H9 (cell line): ENCODE measurements around the gene ERFE. TPM values are rescaled to one million over a fixed set of nuclear protein-coding genes. Genes with fewer than 3 reads are reported as not detected.

Source experiments
- DNase-seq: peaks from one replicate; pipeline ENCODE4 v3.0.0-alpha.2; 2017
- H2AFZ ChIP-seq: one replicate; pipeline ENCODE4 v1.6.1; 2013; ENCODE audit warnings: mild to moderate bottlenecking, low read length, control low read depth, moderate library complexity
- H2AK5ac ChIP-seq: 2 replicates; pipeline ENCODE4 v1.6.1; 2013; ENCODE audit warnings: low read length, control low read depth, mixed read lengths; ENCODE audit not compliant: insufficient read length
- H2BK120ac ChIP-seq: one replicate; pipeline ENCODE4 v1.6.1; 2013; ENCODE audit warnings: low read depth, mild to moderate bottlenecking, low read length, control low read depth, inconsistent platforms; ENCODE audit not compliant: poor library complexity, severe bottlenecking
- H2BK12ac ChIP-seq: 2 replicates; pipeline ENCODE4 v1.6.1; 2013; ENCODE audit warnings: low read length, control low read depth, mixed read lengths, low read depth; ENCODE audit not compliant: insufficient read length
- H2BK15ac ChIP-seq: 2 replicates; pipeline ENCODE4 v1.6.1; 2013; ENCODE audit warnings: low read depth, low read length, control low read depth
- H2BK20ac ChIP-seq: one replicate; pipeline ENCODE4 v1.6.1; 2013; ENCODE audit warnings: low read depth, mild to moderate bottlenecking, low read length, control low read depth, inconsistent platforms; ENCODE audit not compliant: poor library complexity, severe bottlenecking
- H2BK5ac ChIP-seq: 2 replicates; pipeline ENCODE4 v1.6.1; 2013; ENCODE audit warnings: low read length, control low read depth, mixed read lengths; ENCODE audit not compliant: insufficient read length
- H3K14ac ChIP-seq: 2 replicates; pipeline ENCODE4 v1.6.1; 2013; ENCODE audit warnings: low read length, control low read depth; ENCODE audit not compliant: insufficient read depth
- H3K18ac ChIP-seq: 2 replicates; pipeline ENCODE4 v1.6.1; 2013; ENCODE audit warnings: low read depth, mild to moderate bottlenecking, mixed read lengths, low read length, control low read depth; ENCODE audit not compliant: insufficient read length
- H3K23ac ChIP-seq: 2 replicates; pipeline ENCODE4 v1.6.1; 2013; ENCODE audit warnings: low read length, control low read depth, mixed read lengths, low read depth; ENCODE audit not compliant: insufficient read length
- H3K23me2 ChIP-seq: 2 replicates; pipeline ENCODE4 v1.6.1; 2013; ENCODE audit warnings: low read depth, mild to moderate bottlenecking, mixed read lengths, low read length, control low read depth; ENCODE audit not compliant: insufficient read length, poor library complexity, severe bottlenecking
- H3K27ac ChIP-seq: 2 replicates; pipeline ENCODE4 v1.5.1; 2013; ENCODE audit warnings: low read length, control low read depth, mixed read lengths, low read depth; ENCODE audit not compliant: insufficient read length
- H3K27me3 ChIP-seq: 2 replicates; pipeline ENCODE4 v1.6.1; 2013; ENCODE audit warnings: low read length, control low read depth, inconsistent platforms; ENCODE audit not compliant: insufficient read depth
- H3K4ac ChIP-seq: 2 replicates; pipeline ENCODE4 v1.6.1; 2013; ENCODE audit warnings: low read depth, mild to moderate bottlenecking, control low read depth, inconsistent platforms, low read length, moderate library complexity
- H3K4me1 ChIP-seq: 2 replicates; pipeline ENCODE4 v1.6.1; 2013; ENCODE audit warnings: low read length, control low read depth, inconsistent platforms; ENCODE audit not compliant: insufficient read depth
- H3K4me2 ChIP-seq: 2 replicates; pipeline ENCODE4 v1.6.1; 2013; ENCODE audit warnings: low read length, control low read depth, mixed read lengths; ENCODE audit not compliant: insufficient read length, insufficient read depth
- H3K56ac ChIP-seq: 2 replicates; pipeline ENCODE4 v1.6.1; 2013; ENCODE audit warnings: low read depth, mild to moderate bottlenecking, mixed read lengths, low read length, control low read depth; ENCODE audit not compliant: insufficient read length
- H3K79me1 ChIP-seq: 2 replicates; pipeline ENCODE4 v1.6.1; 2013; ENCODE audit warnings: low read depth, mild to moderate bottlenecking, moderate library complexity, low read length, control low read depth, inconsistent platforms; ENCODE audit not compliant: insufficient read depth, poor library complexity, severe bottlenecking
- H3K79me2 ChIP-seq: 2 replicates; pipeline ENCODE4 v1.6.1; 2013; ENCODE audit warnings: low read length, control low read depth, inconsistent platforms; ENCODE audit not compliant: insufficient read depth
- H3K9ac ChIP-seq: 2 replicates; pipeline ENCODE4 v1.6.1; 2013; ENCODE audit warnings: low read length, control low read depth, mixed read lengths; ENCODE audit not compliant: insufficient read length; ENCODE audit errors: extremely low read depth
- H3K9me3 ChIP-seq: one replicate; pipeline ENCODE4 v1.6.1; 2013; ENCODE audit warnings: low read depth, low read length, inconsistent platforms; ENCODE audit not compliant: control insufficient read depth
- H3T11ph ChIP-seq: one replicate; pipeline ENCODE4 v1.6.1; 2013; ENCODE audit warnings: mild to moderate bottlenecking, low read length, control low read depth, inconsistent platforms
- H4K20me1 ChIP-seq: one replicate; pipeline ENCODE4 v1.6.1; 2013; ENCODE audit not compliant: control insufficient read depth, insufficient read length, insufficient read depth
- H4K5ac ChIP-seq: 2 replicates; pipeline ENCODE4 v1.6.1; 2013; ENCODE audit warnings: low read depth, mild to moderate bottlenecking, mixed read lengths, low read length, control low read depth; ENCODE audit not compliant: insufficient read length
- H4K8ac ChIP-seq: replicated peaks from 2 replicates; pipeline ENCODE4 v1.6.1; 2013; ENCODE audit warnings: low read length, control low read depth, mixed read lengths, low read depth; ENCODE audit not compliant: insufficient read length
- H4K91ac ChIP-seq: 2 replicates; pipeline ENCODE4 v1.6.1; 2013; ENCODE audit warnings: low read depth, mild to moderate bottlenecking, moderate library complexity, mixed read lengths, low read length, control low read depth; ENCODE audit not compliant: insufficient read length
- H3K27ac Mint-ChIP-seq, 3 experiments: 2 replicates in 2 of 3; 3 replicates in 1 of 3; pipeline ENCODE4 v1.8.0; 2020 to 2021; ENCODE audit warnings: mixed read lengths in 3 of 3, mild to moderate bottlenecking in 1 of 3, moderate library complexity in 1 of 3
- H3K27me3 Mint-ChIP-seq: 2 replicates; pipeline ENCODE4 v1.8.0; 2021; ENCODE audit warnings: low read depth, mild to moderate bottlenecking, moderate library complexity, mixed read lengths
- H3K36me3 Mint-ChIP-seq, 3 experiments: 2 replicates in 2 of 3; 3 replicates in 1 of 3; pipeline ENCODE4 v1.8.0; 2020 to 2021; ENCODE audit warnings: low read depth in 3 of 3, mixed read lengths in 3 of 3; ENCODE audit not compliant: insufficient read depth in 1 of 3
- H3K4me1 Mint-ChIP-seq, 2 experiments: 2 replicates each; pipeline ENCODE4 v1.8.0; 2020; ENCODE audit warnings: mixed read lengths in 2 of 2
- H3K4me3 Mint-ChIP-seq, 2 experiments: 2 replicates in 1 of 2; 3 replicates in 1 of 2; pipeline ENCODE4 v1.8.0; 2020 to 2021; ENCODE audit warnings: mild to moderate bottlenecking in 2 of 2, mixed read lengths in 2 of 2, moderate library complexity in 1 of 2
- H3K9me3 Mint-ChIP-seq, 2 experiments: 2 replicates in 1 of 2; 3 replicates in 1 of 2; pipeline ENCODE4 v1.8.0; 2020; ENCODE audit warnings: mild to moderate bottlenecking in 2 of 2, mixed read lengths in 2 of 2, moderate library complexity in 1 of 2
- WGBS: extraction: QIAGEN DNeasy Blood & Tissue Kit; methylation state at CpG from one replicate; pipeline ENCODE4 v1.1.7; 2013; ENCODE audit warnings: missing lambda C conversion rate, low lambda C conversion rate, mixed read lengths; ENCODE audit not compliant: insufficient read length; ENCODE audit errors: extremely low coverage; 5-methylcytosine and 5-hydroxymethylcytosine counted together
- total RNA-seq: library from RNA; stranded (reverse); gene quantifications from 2 replicates; pipeline ENCODE4 v1.2.1, GENCODE V29; 2021
- TF ChIP-seq, protein P1 (sequence below): fragments of 200-600 bp; sonication (generic); conservative IDR thresholded peaks from 3 replicates; pipeline ENCODE4 v1.8.0; 2021; ENCODE audit warnings: antibody characterized with exemption, mild to moderate bottlenecking

ERFE gene
- total RNA-seq, 1 experiment from 2014 or later = 2.1 TPM

DNA sequence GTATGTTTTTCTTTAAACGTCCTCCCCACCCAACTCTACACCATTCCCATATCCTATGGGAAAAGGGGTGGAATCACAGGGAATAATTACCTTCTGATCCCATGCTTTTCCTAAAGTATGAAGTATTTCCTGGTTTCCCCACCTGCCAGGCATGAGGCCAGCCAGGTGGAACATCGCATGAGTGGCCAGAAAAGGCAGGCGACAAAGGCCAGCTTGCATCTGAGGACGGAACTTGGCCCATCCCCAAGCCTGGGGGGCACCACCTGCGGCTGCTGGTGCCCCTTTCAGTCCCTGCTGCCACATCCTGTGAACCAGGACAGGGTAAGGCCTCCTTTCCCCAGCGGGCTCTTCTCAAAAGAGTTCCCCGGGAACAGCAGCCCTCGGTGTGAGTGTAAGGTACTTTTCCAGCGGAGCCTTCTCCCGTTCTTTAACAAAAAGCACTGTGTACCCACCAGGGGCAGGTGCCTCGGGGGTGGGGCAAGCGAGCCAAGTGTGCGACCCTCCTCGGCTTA, 1.2 kb upstream of the ERFE start:
- H3K9me3 Mint-ChIP-seq = no peaks in the 10 kb centered on the region
- Histone ChIP-seq H2BK120ac (no peak overlapping the region), H3K56ac (no peak overlapping the region), H4K91ac (no peak overlapping the region), H3K23me2 (peaks cover 10% of the 10 kb centered on the region), H3K4ac (no peak overlapping the region), H3K9me3 (no peaks in the 10 kb centered on the region), H4K5ac (no peak overlapping the region), H3K23ac (no peak overlapping the region), H2BK5ac (no peak overlapping the region), H3K9ac (no peak overlapping the region), H2BK15ac (no peak overlapping the region), H2AFZ (no peak overlapping the region), H3K27me3 (peaks cover 4% of the 10 kb centered on the region; the same call in 1 of the 2 replicates), H3K27ac (no peak overlapping the region), H3K79me2 (no peaks in the 10 kb centered on the region), H2AK5ac (no peak overlapping the region), H3K18ac (no peak overlapping the region), H3K14ac (no peak overlapping the region), H4K20me1 (no peaks in the 10 kb centered on the region), H2BK12ac (no peak overlapping the region), H3K79me1 (no peaks in the 10 kb centered on the region), H3K4me1 (no peaks in the 10 kb centered on the region), H2BK20ac (no peak overlapping the region), H3T11ph (no peak overlapping the region), H3K4me2 (peak overlapping the region; percentile 49), H4K8ac (no peak overlapping the region)
- H3K27me3 Mint-ChIP-seq = peaks cover 36% of the 10 kb centered on the region
- WGBS = no CpG with 5 or more reads among the region's 14 CpGs
- no peak overlapping the region for H3K27ac Mint-ChIP-seq
- TF ChIP-seq, protein P1, sequence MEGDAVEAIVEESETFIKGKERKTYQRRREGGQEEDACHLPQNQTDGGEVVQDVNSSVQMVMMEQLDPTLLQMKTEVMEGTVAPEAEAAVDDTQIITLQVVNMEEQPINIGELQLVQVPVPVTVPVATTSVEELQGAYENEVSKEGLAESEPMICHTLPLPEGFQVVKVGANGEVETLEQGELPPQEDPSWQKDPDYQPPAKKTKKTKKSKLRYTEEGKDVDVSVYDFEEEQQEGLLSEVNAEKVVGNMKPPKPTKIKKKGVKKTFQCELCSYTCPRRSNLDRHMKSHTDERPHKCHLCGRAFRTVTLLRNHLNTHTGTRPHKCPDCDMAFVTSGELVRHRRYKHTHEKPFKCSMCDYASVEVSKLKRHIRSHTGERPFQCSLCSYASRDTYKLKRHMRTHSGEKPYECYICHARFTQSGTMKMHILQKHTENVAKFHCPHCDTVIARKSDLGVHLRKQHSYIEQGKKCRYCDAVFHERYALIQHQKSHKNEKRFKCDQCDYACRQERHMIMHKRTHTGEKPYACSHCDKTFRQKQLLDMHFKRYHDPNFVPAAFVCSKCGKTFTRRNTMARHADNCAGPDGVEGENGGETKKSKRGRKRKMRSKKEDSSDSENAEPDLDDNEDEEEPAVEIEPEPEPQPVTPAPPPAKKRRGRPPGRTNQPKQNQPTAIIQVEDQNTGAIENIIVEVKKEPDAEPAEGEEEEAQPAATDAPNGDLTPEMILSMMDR = no peak
- H3K4me1 Mint-ChIP-seq = peaks cover 12 to 18% of the 10 kb centered on the region in 2 experiments
- peak overlapping the region in 1 of 2 experiments; percentile 54; a peak in 1 of 5 replicates for H3K4me3 Mint-ChIP-seq
- H3K36me3 Mint-ChIP-seq = no peaks in the 10 kb centered on the region; a peak in 2 of 7 replicates
- no peak for DNase-seq
